NCI-H2196 (cell line): ENCODE data around the gene AAK1.
"Not testable (repeated sequence)": the region's sequence is repeated elsewhere in the genome, so short reads cannot be mapped to it uniquely, and the experiment has no call there.

Source experiments
- DNase-seq: peaks from one replicate; lab custom pipeline; 2025; ENCODE audit not compliant: unreplicated experiment; lab: John Stamatoyannopoulos, UW

The AAK1 gene

DNA sequence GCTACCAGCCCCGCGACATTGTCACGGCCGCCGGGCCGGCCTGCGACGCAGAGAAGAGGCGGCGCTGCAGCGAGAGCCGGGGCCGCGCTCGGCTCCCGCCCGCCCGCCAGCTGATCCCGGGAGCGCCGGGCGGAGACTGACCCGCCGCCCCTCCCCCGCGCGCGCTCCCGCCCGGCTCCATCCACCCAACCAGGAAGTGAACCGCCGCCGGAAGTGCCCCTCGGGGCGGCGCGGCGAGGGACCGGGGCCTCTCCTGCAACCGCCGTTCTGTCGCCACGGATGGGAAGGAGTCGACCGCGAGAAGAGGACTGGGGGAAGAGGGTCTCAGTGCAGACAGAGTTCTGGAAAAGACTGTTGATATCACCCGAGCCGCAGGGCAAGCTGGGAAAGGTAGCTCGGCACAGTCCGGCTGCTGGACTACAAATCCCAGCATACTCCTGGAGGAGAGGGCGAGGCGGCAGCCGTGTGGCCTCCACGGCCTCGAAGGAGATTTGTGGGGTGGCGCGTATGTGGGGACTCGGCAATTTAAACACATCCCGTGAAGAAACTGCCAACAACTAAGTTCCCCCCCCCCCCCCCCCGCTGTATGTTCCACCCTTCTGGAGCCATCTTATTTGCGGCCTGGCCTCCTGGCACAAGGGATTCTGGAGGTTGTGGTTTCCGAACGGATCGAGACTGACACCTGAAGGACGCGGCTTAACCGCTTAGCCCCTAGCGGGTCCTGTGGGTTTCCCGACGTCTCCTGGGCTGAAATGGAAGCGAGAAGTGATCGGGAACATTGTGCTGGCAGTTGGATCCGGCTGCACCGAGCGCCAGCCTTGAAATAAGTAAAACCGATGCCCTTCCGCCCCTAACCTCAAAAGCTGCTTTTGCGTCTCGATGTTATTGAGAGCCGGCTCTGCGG lies at the start of gene AAK1:
AAK1 (minus strand) TSS at position 138 of the 904 bp plus-strand sequence. CDS start 699 bp downstream, outside the sequence.
- DNase-seq: peak; percentile 70

DNA sequence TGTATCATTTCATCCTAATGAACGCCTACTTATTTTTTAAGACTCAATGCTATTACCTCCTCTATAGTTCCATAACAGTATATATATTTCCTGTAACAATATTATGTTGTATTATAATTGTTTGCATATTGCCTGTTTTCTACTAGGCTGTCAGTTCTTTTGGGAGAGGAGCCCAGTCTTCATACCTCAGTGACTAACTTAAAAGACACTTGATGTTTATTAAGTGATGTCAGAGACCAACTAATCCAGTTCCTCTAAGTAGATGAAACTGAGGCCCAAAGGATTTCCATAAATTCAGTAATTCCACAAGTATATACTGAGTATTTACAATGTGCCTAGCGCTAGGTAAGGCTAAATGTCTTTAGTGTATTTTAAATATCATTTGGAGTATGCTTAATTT lies 48.9 kb upstream of the AAK1 start:
- no peak for DNase-seq

DNA sequence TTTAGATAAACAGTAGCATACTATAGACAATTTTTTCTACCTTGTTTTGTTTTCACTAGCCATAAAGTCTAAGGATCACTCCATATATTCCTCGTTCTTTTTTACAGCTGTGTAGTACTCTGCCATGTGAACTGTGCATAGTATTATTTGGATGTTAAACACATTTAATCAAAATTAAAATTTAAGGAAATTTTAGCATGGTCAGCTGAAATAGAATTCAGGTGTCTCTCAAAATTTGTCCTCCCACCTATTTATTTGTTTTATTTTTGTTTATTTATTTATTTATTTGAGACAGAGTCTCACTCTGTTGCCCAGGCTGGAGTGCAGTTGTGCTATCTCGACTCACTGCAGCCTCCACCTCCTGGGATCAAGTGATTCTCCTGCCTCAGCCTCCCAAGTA lies 46.4 kb upstream of the AAK1 start:
- no peak for DNase-seq

GRCh38 chr2:69689466-69689865 lies 45.9 kb upstream of the AAK1 start:
- DNase-seq: no peak

GRCh38 chr2:69687971-69688611 lies 44.6 kb upstream of the AAK1 start:
- no peak for DNase-seq

GRCh38 chr2:69686813-69687212 lies 43.3 kb upstream of the AAK1 start:
- no peak for DNase-seq

DNA sequence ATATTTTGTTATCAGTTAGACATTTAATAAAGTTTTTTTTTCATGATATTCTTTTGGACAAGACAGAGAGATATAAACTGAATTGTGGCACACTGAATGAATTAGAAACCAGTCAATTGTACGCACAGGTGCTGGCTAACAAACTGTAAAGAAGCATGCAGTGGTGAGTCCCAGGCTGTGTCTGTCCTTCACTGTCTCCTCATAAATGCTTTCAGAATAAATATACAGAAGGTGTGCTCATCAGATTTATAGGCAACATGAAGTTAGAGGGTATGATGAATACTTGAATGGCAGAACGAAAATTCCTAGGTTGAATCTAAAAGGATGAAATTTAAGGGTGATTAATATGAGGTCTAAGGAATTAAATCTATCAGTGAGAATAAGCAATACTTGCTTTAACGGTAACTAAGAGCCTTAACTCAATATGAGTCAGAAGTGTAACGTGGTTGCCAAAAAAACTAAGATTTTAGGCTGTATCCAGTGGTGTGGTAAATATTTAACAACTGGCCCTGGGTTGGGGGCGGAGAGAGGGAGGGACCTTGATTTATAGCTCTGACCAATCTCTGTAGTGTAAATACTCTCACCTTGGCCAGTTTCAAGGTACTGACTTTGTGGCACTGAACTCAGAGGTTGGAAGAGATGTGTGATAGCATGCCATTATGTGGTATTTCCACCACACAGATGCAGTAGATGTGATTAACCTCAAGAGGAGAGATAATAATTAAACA lies 41.9 kb upstream of the AAK1 start:
- DNase-seq: no peak

GRCh38 chr2:69683170-69683971 lies 39.8 kb upstream of the AAK1 start:
- no peak for DNase-seq

DNA sequence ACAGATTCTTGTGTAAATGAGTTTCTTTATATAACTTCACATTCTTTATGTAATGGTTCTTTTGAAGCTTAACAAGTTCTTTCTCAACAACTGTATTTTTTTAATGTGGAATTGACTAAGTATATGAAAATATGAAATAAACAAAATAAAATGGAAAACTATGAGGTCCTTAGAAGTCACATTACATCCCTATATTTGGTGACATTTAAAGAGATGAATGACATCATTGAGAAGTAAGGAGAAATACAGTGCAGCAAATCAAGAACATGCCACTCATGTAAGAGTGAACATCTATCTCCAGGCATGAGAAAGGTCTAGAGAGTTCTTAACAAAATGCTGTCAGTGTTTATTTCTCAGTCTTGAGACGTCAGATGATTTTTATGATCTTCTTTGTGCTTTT lies 39.0 kb upstream of the AAK1 start:
- DNase-seq: no peak

DNA sequence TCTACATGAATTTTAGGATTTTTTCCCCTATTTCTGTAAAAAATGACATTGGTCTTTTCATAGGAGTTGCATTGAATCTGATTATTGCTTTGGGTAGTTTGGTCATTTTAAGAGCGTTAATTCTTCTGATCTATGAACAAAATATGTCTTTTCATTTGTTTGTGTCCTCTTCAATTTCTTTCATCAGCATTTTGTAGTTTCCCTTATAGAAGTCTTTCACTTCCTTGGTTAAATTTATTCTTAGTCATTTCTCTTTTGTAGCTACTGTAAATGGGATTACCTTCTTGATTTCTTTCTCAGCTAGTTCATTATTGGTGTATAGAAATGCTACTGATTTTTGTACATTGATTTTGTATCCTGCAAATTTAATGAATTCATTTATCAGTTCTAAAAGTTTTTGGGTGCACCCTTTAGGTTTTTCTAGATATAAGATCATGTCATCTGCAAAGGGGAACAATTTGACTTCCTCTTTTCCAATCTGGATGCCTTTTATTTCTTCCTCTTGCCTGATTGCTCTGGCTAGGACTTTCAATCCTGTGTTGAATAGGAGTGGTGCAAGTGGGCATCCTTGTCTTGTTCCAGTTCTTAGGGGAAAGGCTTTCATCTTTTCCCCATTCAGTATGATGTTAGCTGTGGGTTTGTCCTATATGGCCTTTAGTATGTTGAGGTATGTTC lies 36.6 kb upstream of the AAK1 start:
- no peak for DNase-seq

- no peak for DNase-seq
These were observed 34.4 kb upstream of the AAK1 start for GRCh38 chr2:69677914-69678313.

- DNase-seq: no peak
These were observed 32.6 kb upstream of the AAK1 start for GRCh38 chr2:69676146-69676545.

DNA sequence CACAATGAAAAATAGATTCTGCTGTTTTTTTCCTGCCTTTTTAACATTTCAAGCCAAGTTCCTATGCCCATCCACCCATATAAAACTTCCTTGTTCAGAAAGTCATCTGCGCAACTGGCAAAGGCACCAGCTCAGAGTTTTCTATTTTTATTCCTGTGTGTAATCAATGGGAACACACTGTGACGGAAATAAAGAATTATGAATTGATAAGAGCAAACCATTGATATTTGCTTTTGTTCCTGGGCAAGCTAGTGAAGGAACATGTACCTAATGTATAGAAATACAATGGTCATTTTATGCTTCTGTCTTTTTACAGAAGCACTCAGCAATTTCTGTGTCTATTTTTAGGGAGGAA lies 30.8 kb upstream of the AAK1 start:
- DNase-seq: no peak

- DNase-seq: not testable (repeated sequence)
These were observed 29.6 kb upstream of the AAK1 start for GRCh38 chr2:69673098-69673497.

- DNase-seq: no peak
These were observed 26.1 kb upstream of the AAK1 start for GRCh38 chr2:69669666-69670065.

DNA sequence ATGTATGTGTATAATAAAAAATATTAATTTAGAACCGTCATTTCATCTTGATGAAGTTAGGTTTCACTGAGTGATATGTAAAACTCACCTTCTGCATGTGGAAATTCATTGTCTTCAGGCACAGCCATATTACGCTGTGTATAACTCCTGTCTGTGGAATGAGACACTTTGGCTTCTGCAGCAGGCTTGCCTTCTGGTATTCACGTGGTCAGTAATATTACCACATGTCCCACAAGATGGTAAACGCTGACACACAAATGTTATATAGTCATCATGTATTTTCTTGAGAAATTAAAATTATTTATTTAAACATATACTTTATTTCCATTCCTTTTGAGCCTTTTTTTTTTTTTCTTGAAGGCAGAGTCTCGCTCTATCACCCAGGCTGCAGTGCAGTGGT lies 25.1 kb upstream of the AAK1 start:
- no peak for DNase-seq

DNA sequence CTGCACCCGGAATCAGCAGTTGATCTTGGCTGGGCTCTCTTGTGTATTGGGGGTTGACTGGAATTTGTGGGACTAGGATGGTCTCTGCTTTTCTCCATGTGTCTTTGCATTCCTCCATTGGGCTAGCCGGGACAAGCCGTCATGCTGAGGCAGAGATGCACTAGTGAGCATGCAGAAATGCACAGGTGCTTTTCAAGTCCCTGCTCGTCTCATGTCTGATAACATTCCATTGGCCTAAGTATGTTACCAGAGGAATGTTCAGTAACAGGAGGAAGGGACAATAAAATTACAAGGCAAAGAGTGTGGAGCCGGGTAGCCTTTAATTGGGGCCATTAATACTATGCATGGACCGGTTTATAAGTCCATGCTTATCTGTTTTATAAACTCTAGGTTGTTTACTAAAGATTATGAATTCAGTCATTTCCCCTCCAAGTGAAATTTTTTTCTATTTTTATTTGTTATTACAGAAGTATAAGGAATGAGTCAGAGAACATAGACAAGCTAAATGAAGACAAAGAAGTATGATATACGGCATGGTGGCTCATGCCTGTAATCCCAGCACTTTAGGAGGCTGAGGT lies 24.4 kb upstream of the AAK1 start:
- DNase-seq: no peak

GRCh38 chr2:69665152-69665551 lies 21.6 kb upstream of the AAK1 start:
- no peak for DNase-seq

DNA sequence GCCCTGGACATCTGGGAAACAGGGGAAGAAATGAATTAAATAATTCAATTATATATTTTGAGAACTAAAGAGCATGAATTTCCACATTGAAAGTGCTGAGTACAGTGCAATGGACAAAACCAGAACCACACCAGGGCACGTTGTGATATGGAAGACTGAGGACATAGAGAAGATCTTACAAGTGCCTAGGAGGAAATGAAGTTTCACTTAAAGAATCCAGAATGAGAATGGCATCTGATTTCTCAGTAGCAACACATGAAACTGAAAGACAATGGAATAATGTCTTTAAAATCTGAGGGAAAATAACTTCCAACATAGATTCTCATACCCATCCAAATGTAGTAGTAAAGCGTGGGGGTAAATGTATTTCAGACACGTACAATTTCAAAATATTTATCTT lies 20.3 kb upstream of the AAK1 start:
- DNase-seq: no peak

DNA sequence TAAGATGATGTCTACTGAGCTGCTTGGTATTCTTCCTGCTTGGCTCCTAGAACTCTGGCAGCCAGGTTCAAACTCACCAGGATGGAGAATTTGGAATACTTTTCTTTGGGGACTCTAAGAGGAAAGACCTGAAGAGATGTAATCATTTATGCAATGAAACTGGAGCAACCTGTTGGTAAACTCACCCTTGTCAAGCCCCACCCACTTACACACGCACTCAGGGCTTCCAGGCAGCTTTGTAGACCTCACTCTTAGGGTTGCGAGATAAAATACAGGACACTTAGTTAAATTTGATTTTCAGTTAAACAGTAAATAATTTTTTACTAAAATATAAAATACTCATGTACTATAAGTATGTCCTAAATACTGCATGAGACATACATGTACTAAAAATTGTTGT lies 19.0 kb upstream of the AAK1 start:
- not testable (repeated sequence) for DNase-seq
